Tibial artery (tissue), 4 donors: ENCODE data around the gene TSPO2.
A peak's percentile ranks its signal among the peaks of the same experiment; 100 is the strongest.

Experiments
- DNase-seq, 2 donors: peaks; one replicate each; pipeline ENCODE4 v3.0.0-alpha.2; 2019
- H3K27ac ChIP-seq, 2 donors: fragments of 200-600 bp; sonication (generic) in 1 of 2; 1 replicate in 1 of 2; 2 replicates in 1 of 2; pipeline ENCODE4 v1.5.1; 2018 to 2019; ENCODE audit warnings: mild to moderate bottlenecking in 1 of 2
- H3K27me3 ChIP-seq, 2 donors: fragments of 200-600 bp; sonication (generic) in 1 of 2; one replicate each; pipeline versions ENCODE4 v1.5.1 to v1.6.0; 2016 to 2019
- H3K36me3 ChIP-seq, 3 donors: fragments of 200-600 bp; sonication (generic) in 2 of 3; one replicate each; pipeline ENCODE4 v1.5.1; 2016 to 2019; ENCODE audit warnings: mild to moderate bottlenecking in 2 of 3
- H3K4me1 ChIP-seq, 4 donors: fragments of 200-600 bp; sonication (generic) in 2 of 4; 1 replicate in 3 of 4; 2 replicates in 1 of 4; pipeline ENCODE4 v1.5.1; 2016 to 2019
- H3K4me3 ChIP-seq, 2 donors: fragments of 200-600 bp; sonication (generic) in 1 of 2; 1 replicate in 1 of 2; 2 replicates in 1 of 2; pipeline ENCODE4 v1.5.1; 2018 to 2019; ENCODE audit warnings: mild to moderate bottlenecking in 2 of 2
- H3K9me3 ChIP-seq, 3 donors: fragments of 200-600 bp; sonication (generic) in 1 of 3; one replicate each; pipeline ENCODE4 v1.5.1; 2016 to 2019
- intact Hi-C: fragments of 100-400 bp; cut with DNase I; formaldehyde crosslinking; loops from one replicate; pipeline ENCODE4 v1.15.0; 2023; ENCODE audit warnings: low total_unique reads
- TF ChIP-seq, protein P1 (sequence below), 2 experiments: fragments of 200-600 bp in 1 of 2; fragments of 450-650 bp in 1 of 2; IDR thresholded peaks; one replicate each; pipeline ENCODE4 v1.5.1; 2017 to 2019; ENCODE audit warnings: antibody characterized with exemption in 2 of 2, mild to moderate bottlenecking in 1 of 2, moderate library complexity in 1 of 2

Gene TSPO2

GRCh38 chr6:41088451-41088850 lies 46.2 kb downstream of the TSPO2 start:
- DNase-seq = no peak
- no peak overlapping the region for H3K27ac ChIP-seq
- peaks cover 0 to 7% (median 0%) of the 10 kb centered on the region in 4 donors for H3K4me1 ChIP-seq
- no peaks in the 10 kb centered on the region for H3K27me3 ChIP-seq
- TF ChIP-seq, protein P1, sequence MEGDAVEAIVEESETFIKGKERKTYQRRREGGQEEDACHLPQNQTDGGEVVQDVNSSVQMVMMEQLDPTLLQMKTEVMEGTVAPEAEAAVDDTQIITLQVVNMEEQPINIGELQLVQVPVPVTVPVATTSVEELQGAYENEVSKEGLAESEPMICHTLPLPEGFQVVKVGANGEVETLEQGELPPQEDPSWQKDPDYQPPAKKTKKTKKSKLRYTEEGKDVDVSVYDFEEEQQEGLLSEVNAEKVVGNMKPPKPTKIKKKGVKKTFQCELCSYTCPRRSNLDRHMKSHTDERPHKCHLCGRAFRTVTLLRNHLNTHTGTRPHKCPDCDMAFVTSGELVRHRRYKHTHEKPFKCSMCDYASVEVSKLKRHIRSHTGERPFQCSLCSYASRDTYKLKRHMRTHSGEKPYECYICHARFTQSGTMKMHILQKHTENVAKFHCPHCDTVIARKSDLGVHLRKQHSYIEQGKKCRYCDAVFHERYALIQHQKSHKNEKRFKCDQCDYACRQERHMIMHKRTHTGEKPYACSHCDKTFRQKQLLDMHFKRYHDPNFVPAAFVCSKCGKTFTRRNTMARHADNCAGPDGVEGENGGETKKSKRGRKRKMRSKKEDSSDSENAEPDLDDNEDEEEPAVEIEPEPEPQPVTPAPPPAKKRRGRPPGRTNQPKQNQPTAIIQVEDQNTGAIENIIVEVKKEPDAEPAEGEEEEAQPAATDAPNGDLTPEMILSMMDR (IDR thresholded peaks at IDR 0.05) = no peak
- H3K4me3 ChIP-seq = no peak overlapping the region
- H3K36me3 ChIP-seq = peaks cover 24 to 62% (median 55%) of the 10 kb centered on the region in 3 donors
- intact Hi-C loops = no loop called here
- no peaks in the 10 kb centered on the region for H3K9me3 ChIP-seq

- Histone ChIP-seq H3K27ac (peak overlapping the region in 1 of 2 donors; percentile 35), H3K36me3 (peaks cover 32 to 74% (median 70%) of the 10 kb centered on the region in 3 donors), H3K4me1 (peaks cover 0 to 7% (median 0%) of the 10 kb centered on the region in 4 donors), H3K9me3 (no peaks in the 10 kb centered on the region), H3K27me3 (no peaks in the 10 kb centered on the region), H3K4me3 (no peak overlapping the region)
- TF ChIP-seq, protein P1 (IDR thresholded peaks at IDR 0.05) = no peak
- intact Hi-C loops = no loop called here
- no peak for DNase-seq
Observed at GRCh38 chr6:41090841-41091761, 48.8 kb downstream of the TSPO2 start.

GRCh38 chr6:41092421-41093140 lies 50.3 kb downstream of the TSPO2 start:
- intact Hi-C loops = no loop called here
- H3K27me3 ChIP-seq = no peaks in the 10 kb centered on the region
- TF ChIP-seq, protein P1 (IDR thresholded peaks at IDR 0.05) = no peak

DNA sequence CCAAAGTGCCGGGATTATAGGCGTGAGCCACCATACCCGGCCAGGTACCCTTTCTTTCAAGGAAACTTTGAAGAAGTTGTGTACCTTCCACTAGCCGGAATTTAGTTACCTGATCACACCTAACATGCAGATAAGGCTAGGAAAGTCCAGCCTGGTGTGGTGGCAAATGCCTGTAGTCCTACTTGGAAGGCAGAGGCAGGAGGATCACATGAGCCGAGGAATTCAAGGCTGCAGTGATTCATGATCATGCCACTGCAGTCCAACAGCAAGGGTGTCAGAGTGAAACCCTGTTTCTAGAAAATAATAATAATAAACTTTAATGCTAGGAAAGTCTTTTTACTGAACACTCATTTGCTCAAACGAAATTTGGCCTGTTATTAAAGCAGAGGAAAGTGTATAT lies 51.5 kb downstream of the TSPO2 start:
- Histone ChIP-seq H3K4me3 (no peak overlapping the region), H3K9me3 (no peaks in the 10 kb centered on the region), H3K27me3 (no peaks in the 10 kb centered on the region), H3K27ac (no peak overlapping the region), H3K4me1 (peaks cover 0 to 13% (median 8%) of the 10 kb centered on the region in 4 donors), H3K36me3 (peaks cover 46 to 100% (median 96%) of the 10 kb centered on the region in 3 donors)
- DNase-seq = no peak
- intact Hi-C loops = no loop called here
- TF ChIP-seq, protein P1 (IDR thresholded peaks at IDR 0.05) = no peak

More at GRCh38 chr6:41092421-41093140, 50.3 kb downstream of the TSPO2 start:
- Histone ChIP-seq H3K9me3 (no peaks in the 10 kb centered on the region), H3K27ac (no peak overlapping the region), H3K36me3 (peaks cover 42 to 88% (median 85%) of the 10 kb centered on the region in 3 donors), H3K4me3 (no peak overlapping the region), H3K4me1 (peaks cover 0 to 7% (median under 1%) of the 10 kb centered on the region in 4 donors)
- no peak for DNase-seq
